Panc1 (cell line): Measurements from ENCODE around the gene CLIC4.

Experiments used
- POLR2AphosphoS5 ChIP-seq: IDR thresholded peaks from 2 replicates; pipeline ENCODE4 v1.6.1; 2012; ENCODE audit warnings: mild to moderate bottlenecking, low read depth, low read length, moderate library complexity
- SIN3A ChIP-seq: IDR thresholded peaks from 2 replicates; pipeline ENCODE4 v1.6.1; 2012; ENCODE audit warnings: low read depth, mild to moderate bottlenecking, low read length, moderate library complexity, borderline replicate concordance; ENCODE audit not compliant: insufficient read depth
- TCF7L2 ChIP-seq: IDR thresholded peaks from 2 replicates; pipeline ENCODE4 v1.6.1; 2011; ENCODE audit warnings: mild to moderate bottlenecking, low read depth, low read length, inconsistent platforms
- TF ChIP-seq, protein P1 (sequence below): fragments of 450-650 bp; IDR thresholded peaks from 2 replicates; pipeline ENCODE4 v1.5.1; 2017; ENCODE audit warnings: mild to moderate bottlenecking
- TF ChIP-seq, protein P2 (sequence below), 2 experiments: IDR thresholded peaks; 2 replicates each; pipeline ENCODE4 v1.6.1; 2011 to 2012; ENCODE audit warnings: low read depth in 2 of 2, control low read depth in 1 of 2, low read length in 1 of 2, mild to moderate bottlenecking in 1 of 2, moderate library complexity in 1 of 2; ENCODE audit not compliant: insufficient read depth in 1 of 2

DNA sequence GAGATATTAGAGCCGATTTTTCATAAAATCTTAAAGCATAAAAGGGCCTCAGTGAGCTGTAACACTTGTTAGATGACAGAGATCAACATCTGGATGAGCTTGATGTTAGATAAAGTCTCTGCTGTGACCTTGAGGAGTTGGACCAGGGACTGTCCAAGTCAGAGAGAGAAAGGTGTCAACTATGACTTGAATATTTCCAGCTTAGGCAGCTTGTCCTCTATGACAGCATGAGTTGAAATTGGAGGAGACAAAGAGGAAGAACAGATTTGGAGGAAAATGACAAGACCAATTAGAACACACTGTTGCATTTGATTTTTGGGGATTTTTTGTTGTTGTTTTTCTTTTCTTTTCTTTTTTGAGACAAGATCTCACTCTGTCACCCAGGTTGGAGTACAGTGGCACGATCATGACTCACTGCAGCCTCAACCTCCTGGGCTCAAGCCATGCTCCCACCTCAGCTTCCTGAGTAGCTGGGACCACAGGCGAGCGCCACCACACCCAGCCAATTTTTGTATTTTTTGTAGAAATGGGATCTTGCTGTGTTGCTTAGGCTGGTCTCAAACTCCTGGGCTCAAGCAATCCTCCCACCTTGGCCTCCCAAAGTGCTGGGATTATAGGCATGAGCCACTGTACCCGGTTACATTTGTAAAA, 35.3 kb upstream of the CLIC4 start:
- TF ChIP-seq, protein P1, sequence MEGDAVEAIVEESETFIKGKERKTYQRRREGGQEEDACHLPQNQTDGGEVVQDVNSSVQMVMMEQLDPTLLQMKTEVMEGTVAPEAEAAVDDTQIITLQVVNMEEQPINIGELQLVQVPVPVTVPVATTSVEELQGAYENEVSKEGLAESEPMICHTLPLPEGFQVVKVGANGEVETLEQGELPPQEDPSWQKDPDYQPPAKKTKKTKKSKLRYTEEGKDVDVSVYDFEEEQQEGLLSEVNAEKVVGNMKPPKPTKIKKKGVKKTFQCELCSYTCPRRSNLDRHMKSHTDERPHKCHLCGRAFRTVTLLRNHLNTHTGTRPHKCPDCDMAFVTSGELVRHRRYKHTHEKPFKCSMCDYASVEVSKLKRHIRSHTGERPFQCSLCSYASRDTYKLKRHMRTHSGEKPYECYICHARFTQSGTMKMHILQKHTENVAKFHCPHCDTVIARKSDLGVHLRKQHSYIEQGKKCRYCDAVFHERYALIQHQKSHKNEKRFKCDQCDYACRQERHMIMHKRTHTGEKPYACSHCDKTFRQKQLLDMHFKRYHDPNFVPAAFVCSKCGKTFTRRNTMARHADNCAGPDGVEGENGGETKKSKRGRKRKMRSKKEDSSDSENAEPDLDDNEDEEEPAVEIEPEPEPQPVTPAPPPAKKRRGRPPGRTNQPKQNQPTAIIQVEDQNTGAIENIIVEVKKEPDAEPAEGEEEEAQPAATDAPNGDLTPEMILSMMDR = no peak
- TF ChIP-seq POLR2AphosphoS5 = no peak
- TF ChIP-seq, protein P2, sequence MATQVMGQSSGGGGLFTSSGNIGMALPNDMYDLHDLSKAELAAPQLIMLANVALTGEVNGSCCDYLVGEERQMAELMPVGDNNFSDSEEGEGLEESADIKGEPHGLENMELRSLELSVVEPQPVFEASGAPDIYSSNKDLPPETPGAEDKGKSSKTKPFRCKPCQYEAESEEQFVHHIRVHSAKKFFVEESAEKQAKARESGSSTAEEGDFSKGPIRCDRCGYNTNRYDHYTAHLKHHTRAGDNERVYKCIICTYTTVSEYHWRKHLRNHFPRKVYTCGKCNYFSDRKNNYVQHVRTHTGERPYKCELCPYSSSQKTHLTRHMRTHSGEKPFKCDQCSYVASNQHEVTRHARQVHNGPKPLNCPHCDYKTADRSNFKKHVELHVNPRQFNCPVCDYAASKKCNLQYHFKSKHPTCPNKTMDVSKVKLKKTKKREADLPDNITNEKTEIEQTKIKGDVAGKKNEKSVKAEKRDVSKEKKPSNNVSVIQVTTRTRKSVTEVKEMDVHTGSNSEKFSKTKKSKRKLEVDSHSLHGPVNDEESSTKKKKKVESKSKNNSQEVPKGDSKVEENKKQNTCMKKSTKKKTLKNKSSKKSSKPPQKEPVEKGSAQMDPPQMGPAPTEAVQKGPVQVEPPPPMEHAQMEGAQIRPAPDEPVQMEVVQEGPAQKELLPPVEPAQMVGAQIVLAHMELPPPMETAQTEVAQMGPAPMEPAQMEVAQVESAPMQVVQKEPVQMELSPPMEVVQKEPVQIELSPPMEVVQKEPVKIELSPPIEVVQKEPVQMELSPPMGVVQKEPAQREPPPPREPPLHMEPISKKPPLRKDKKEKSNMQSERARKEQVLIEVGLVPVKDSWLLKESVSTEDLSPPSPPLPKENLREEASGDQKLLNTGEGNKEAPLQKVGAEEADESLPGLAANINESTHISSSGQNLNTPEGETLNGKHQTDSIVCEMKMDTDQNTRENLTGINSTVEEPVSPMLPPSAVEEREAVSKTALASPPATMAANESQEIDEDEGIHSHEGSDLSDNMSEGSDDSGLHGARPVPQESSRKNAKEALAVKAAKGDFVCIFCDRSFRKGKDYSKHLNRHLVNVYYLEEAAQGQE (IDR thresholded peaks at IDR 0.05; ENCODE audit: insufficient read depth in 1 of 2, low read depth in 2 of 2, low read length in 1 of 2) = no peak
- TF ChIP-seq SIN3A = no peak
- no peak for TF ChIP-seq TCF7L2
